HEK293 (cell line): ENCODE data around the gene ELOVL3.

Experiments used
- ZBTB21 ChIP-seq: fragments of 450-650 bp; formaldehyde crosslinking; IDR thresholded peaks from 2 replicates; pipeline ENCODE4 v1.5.1; 2017; ENCODE audit warnings: missing biosample characterization, missing genetic modification characterization
- ZBTB7A ChIP-seq: fragments of 450-650 bp; formaldehyde crosslinking; IDR thresholded peaks from 2 replicates; pipeline ENCODE4 v1.5.1; 2016; ENCODE audit warnings: low read depth, missing biosample characterization, missing genetic modification characterization
- ZNF2 ChIP-seq: fragments of 450-650 bp; formaldehyde crosslinking; IDR thresholded peaks from 2 replicates; pipeline ENCODE4 v1.5.1; 2016; ENCODE audit warnings: missing biosample characterization, missing genetic modification characterization
- ZNF23 ChIP-seq: fragments of 450-650 bp; formaldehyde crosslinking; IDR thresholded peaks from 2 replicates; pipeline ENCODE4 v1.5.1; 2016; ENCODE audit warnings: missing biosample characterization, missing genetic modification characterization, borderline replicate concordance
- ZNF24 ChIP-seq: fragments of 450-650 bp; formaldehyde crosslinking; IDR thresholded peaks from 2 replicates; pipeline ENCODE4 v1.5.1; 2016; ENCODE audit warnings: missing biosample characterization, missing genetic modification characterization
- ZNF248 ChIP-seq: fragments of 450-650 bp; formaldehyde crosslinking; IDR thresholded peaks from 2 replicates; pipeline ENCODE4 v1.5.1; 2017; ENCODE audit warnings: missing biosample characterization, missing genetic modification characterization
- ZNF292 ChIP-seq: fragments of 450-650 bp; formaldehyde crosslinking; IDR thresholded peaks from 2 replicates; pipeline ENCODE4 v1.5.1; 2016; ENCODE audit warnings: low read depth, missing biosample characterization, missing genetic modification characterization, borderline replicate concordance
- ZNF48 ChIP-seq: fragments of 450-650 bp; formaldehyde crosslinking; IDR thresholded peaks from 2 replicates; pipeline ENCODE4 v1.5.1; 2016; ENCODE audit warnings: missing biosample characterization, missing genetic modification characterization
- TF ChIP-seq, protein P1 (sequence below): fragments of 450-650 bp; formaldehyde crosslinking; IDR thresholded peaks from 2 replicates; pipeline ENCODE4 v1.5.1; 2016; ENCODE audit warnings: missing biosample characterization, missing genetic modification characterization
- TF ChIP-seq, protein P2 (sequence below): fragments of 450-650 bp; formaldehyde crosslinking; IDR thresholded peaks from 2 replicates; pipeline ENCODE4 v1.5.1; 2016; ENCODE audit warnings: missing biosample characterization, missing genetic modification characterization
- TF ChIP-seq, protein P3 (sequence below): IDR thresholded peaks from 2 replicates; pipeline ENCODE4 v1.6.1; 2011; ENCODE audit warnings: mild to moderate bottlenecking, low read depth, low read length, borderline replicate concordance
- TF ChIP-seq, protein P4 (sequence below): fragments of 450-650 bp; formaldehyde crosslinking; IDR thresholded peaks from 2 replicates; pipeline ENCODE4 v1.5.1; 2016; ENCODE audit warnings: missing biosample characterization, missing genetic modification characterization, low read depth

DNA sequence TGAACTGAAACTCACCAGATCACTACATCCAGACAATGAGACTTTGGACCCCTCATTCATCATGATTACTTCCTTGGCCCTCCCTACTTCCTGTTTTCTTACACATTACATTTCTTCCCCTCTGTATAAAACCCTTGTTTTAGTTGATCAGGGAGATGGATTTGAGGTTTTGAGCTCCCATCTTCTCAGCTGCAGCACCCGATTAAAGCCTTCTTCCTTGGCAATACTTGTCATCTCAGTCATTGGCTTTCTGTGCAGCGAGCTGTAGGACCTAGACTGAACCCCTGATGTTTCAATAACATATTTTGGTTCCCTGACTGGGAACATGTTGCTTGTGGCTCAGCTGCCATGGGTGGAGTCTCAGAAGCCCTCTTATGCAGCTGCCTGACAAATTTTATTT is 40.8 kb upstream of the ELOVL3 start:
- TF ChIP-seq, protein P1, sequence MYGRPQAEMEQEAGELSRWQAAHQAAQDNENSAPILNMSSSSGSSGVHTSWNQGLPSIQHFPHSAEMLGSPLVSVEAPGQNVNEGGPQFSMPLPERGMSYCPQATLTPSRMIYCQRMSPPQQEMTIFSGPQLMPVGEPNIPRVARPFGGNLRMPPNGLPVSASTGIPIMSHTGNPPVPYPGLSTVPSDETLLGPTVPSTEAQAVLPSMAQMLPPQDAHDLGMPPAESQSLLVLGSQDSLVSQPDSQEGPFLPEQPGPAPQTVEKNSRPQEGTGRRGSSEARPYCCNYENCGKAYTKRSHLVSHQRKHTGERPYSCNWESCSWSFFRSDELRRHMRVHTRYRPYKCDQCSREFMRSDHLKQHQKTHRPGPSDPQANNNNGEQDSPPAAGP: no peak
- TF ChIP-seq ZNF292 (tag by site-specific recombination) (no peak), ZBTB21 (no peak), ZNF48 (tag by site-specific recombination) (no peak), ZBTB7A (no peak), ZNF2 (tag by site-specific recombination) (no peak), ZNF248 (tag by site-specific recombination) (no peak), ZNF24 (tag by site-specific recombination) (no peak), ZNF23 (tag by site-specific recombination) (no peak)
- TF ChIP-seq, protein P2, sequence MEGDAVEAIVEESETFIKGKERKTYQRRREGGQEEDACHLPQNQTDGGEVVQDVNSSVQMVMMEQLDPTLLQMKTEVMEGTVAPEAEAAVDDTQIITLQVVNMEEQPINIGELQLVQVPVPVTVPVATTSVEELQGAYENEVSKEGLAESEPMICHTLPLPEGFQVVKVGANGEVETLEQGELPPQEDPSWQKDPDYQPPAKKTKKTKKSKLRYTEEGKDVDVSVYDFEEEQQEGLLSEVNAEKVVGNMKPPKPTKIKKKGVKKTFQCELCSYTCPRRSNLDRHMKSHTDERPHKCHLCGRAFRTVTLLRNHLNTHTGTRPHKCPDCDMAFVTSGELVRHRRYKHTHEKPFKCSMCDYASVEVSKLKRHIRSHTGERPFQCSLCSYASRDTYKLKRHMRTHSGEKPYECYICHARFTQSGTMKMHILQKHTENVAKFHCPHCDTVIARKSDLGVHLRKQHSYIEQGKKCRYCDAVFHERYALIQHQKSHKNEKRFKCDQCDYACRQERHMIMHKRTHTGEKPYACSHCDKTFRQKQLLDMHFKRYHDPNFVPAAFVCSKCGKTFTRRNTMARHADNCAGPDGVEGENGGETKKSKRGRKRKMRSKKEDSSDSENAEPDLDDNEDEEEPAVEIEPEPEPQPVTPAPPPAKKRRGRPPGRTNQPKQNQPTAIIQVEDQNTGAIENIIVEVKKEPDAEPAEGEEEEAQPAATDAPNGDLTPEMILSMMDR (tag by site-specific recombination): no peak
- TF ChIP-seq, protein P3, sequence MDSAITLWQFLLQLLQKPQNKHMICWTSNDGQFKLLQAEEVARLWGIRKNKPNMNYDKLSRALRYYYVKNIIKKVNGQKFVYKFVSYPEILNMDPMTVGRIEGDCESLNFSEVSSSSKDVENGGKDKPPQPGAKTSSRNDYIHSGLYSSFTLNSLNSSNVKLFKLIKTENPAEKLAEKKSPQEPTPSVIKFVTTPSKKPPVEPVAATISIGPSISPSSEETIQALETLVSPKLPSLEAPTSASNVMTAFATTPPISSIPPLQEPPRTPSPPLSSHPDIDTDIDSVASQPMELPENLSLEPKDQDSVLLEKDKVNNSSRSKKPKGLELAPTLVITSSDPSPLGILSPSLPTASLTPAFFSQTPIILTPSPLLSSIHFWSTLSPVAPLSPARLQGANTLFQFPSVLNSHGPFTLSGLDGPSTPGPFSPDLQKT: no peak
- TF ChIP-seq, protein P4, sequence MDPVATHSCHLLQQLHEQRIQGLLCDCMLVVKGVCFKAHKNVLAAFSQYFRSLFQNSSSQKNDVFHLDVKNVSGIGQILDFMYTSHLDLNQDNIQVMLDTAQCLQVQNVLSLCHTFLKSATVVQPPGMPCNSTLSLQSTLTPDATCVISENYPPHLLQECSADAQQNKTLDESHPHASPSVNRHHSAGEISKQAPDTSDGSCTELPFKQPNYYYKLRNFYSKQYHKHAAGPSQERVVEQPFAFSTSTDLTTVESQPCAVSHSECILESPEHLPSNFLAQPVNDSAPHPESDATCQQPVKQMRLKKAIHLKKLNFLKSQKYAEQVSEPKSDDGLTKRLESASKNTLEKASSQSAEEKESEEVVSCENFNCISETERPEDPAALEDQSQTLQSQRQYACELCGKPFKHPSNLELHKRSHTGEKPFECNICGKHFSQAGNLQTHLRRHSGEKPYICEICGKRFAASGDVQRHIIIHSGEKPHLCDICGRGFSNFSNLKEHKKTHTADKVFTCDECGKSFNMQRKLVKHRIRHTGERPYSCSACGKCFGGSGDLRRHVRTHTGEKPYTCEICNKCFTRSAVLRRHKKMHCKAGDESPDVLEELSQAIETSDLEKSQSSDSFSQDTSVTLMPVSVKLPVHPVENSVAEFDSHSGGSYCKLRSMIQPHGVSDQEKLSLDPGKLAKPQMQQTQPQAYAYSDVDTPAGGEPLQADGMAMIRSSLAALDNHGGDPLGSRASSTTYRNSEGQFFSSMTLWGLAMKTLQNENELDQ (tag by site-specific recombination): no peak
